Measurements from ENCODE around the gene CTSO. TPM values are rescaled to one million over a fixed set of nuclear protein-coding genes. Genes with fewer than 3 reads are reported as not detected.

Gene CTSO
- total and polyA plus RNA-seq, 2 experiments from 2014 or later, result 0.44 to 0.83 TPM

- TF ChIP-seq ETS1 (IDR thresholded peaks at IDR 0.05), result peak; percentile 53; the same call in 1 of the 2 replicates
- peak; percentile 55; the same call in 1 of the 2 replicates for TF ChIP-seq POLR2AphosphoS5 (IDR thresholded peaks at IDR 0.05; ENCODE audit: low read depth)
Observed at GRCh38 chr4:155953151-155954117, at the start of gene CTSO (continued).

DNA sequence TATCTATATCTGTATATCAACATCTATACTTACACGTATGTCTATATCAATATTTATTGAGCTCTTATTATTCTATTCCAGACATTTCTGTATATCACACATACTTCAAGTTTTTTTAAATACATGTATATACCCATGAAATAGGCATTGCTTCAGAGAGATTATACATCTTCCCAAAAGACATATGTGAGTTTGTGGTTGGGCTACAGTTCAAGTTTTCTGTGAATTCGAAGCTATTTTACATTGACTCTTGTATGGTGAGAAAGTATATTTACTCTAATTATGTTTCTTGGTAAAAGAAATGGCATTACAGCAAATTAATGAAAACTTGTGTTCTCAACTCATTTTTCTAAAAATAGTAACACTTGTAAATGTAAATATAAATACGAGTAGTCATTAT lies 46.8 kb upstream of the CTSO start:
- H3K36me3 ChIP-seq (ENCODE audit: insufficient read depth), result no peaks in the 10 kb centered on the region
- ATAC-seq, result no peak
- peaks cover 5% of the 10 kb centered on the region; the same call in 1 of the 2 replicates for H3K4me1 ChIP-seq (ENCODE audit: insufficient read depth)
- H3K4me1 Mint-ChIP-seq, result peaks cover 5% of the 10 kb centered on the region; the same call in 2 of the 3 replicates
- H2AFZ ChIP-seq, result no peak overlapping the region
- H3K27me3 Mint-ChIP-seq (ENCODE audit: insufficient read depth, low read depth, poor library complexity), result peaks cover 57% of the 10 kb centered on the region
- H3K27me3 ChIP-seq (ENCODE audit: insufficient read depth), result peaks cover 78% of the 10 kb centered on the region
- H3K4me2 ChIP-seq, result no peak overlapping the region
- no peaks in the 10 kb centered on the region for H3F3A ChIP-seq (replicated peaks; ENCODE audit: low read depth)
- H3K9me3 Mint-ChIP-seq, result peaks cover 9% of the 10 kb centered on the region; the same call in 2 of the 3 replicates
- no peaks in the 10 kb centered on the region; the same call in 2 of the 3 replicates for H3K36me3 Mint-ChIP-seq (ENCODE audit: low read depth)
- H3K27ac Mint-ChIP-seq, result no peak overlapping the region
- H3K79me2 ChIP-seq (replicated peaks; ENCODE audit: insufficient read depth), result no peaks in the 10 kb centered on the region
- no peak overlapping the region for H3K4me3 Mint-ChIP-seq
- H3K27ac ChIP-seq (ENCODE audit: low read depth), result no peak overlapping the region
- peaks cover 4% of the 10 kb centered on the region; the same call in 1 of the 2 replicates for H4K20me1 ChIP-seq (replicated peaks; ENCODE audit: insufficient read depth)
- TF ChIP-seq ZNF114 (CRISPR knock-in tag; IDR thresholded peaks at IDR 0.05) (no peak), JUNB (IDR thresholded peaks at IDR 0.05; ENCODE audit: unreplicated experiment) (no peak), NANOG (IDR thresholded peaks at IDR 0.05; ENCODE audit: borderline replicate concordance) (no peak), CREB1 (CRISPR knock-in tag; IDR thresholded peaks at IDR 0.05; ENCODE audit: low read depth) (no peak), POLR2AphosphoS5 (IDR thresholded peaks at IDR 0.05; ENCODE audit: low read depth) (no peak), STAT1 (IDR thresholded peaks at IDR 0.05; ENCODE audit: unreplicated experiment) (no peak), ZNF331 (CRISPR knock-in tag; IDR thresholded peaks at IDR 0.05; ENCODE audit: low read depth) (no peak), ETS1 (IDR thresholded peaks at IDR 0.05) (no peak)
- TF ChIP-seq, protein P1, sequence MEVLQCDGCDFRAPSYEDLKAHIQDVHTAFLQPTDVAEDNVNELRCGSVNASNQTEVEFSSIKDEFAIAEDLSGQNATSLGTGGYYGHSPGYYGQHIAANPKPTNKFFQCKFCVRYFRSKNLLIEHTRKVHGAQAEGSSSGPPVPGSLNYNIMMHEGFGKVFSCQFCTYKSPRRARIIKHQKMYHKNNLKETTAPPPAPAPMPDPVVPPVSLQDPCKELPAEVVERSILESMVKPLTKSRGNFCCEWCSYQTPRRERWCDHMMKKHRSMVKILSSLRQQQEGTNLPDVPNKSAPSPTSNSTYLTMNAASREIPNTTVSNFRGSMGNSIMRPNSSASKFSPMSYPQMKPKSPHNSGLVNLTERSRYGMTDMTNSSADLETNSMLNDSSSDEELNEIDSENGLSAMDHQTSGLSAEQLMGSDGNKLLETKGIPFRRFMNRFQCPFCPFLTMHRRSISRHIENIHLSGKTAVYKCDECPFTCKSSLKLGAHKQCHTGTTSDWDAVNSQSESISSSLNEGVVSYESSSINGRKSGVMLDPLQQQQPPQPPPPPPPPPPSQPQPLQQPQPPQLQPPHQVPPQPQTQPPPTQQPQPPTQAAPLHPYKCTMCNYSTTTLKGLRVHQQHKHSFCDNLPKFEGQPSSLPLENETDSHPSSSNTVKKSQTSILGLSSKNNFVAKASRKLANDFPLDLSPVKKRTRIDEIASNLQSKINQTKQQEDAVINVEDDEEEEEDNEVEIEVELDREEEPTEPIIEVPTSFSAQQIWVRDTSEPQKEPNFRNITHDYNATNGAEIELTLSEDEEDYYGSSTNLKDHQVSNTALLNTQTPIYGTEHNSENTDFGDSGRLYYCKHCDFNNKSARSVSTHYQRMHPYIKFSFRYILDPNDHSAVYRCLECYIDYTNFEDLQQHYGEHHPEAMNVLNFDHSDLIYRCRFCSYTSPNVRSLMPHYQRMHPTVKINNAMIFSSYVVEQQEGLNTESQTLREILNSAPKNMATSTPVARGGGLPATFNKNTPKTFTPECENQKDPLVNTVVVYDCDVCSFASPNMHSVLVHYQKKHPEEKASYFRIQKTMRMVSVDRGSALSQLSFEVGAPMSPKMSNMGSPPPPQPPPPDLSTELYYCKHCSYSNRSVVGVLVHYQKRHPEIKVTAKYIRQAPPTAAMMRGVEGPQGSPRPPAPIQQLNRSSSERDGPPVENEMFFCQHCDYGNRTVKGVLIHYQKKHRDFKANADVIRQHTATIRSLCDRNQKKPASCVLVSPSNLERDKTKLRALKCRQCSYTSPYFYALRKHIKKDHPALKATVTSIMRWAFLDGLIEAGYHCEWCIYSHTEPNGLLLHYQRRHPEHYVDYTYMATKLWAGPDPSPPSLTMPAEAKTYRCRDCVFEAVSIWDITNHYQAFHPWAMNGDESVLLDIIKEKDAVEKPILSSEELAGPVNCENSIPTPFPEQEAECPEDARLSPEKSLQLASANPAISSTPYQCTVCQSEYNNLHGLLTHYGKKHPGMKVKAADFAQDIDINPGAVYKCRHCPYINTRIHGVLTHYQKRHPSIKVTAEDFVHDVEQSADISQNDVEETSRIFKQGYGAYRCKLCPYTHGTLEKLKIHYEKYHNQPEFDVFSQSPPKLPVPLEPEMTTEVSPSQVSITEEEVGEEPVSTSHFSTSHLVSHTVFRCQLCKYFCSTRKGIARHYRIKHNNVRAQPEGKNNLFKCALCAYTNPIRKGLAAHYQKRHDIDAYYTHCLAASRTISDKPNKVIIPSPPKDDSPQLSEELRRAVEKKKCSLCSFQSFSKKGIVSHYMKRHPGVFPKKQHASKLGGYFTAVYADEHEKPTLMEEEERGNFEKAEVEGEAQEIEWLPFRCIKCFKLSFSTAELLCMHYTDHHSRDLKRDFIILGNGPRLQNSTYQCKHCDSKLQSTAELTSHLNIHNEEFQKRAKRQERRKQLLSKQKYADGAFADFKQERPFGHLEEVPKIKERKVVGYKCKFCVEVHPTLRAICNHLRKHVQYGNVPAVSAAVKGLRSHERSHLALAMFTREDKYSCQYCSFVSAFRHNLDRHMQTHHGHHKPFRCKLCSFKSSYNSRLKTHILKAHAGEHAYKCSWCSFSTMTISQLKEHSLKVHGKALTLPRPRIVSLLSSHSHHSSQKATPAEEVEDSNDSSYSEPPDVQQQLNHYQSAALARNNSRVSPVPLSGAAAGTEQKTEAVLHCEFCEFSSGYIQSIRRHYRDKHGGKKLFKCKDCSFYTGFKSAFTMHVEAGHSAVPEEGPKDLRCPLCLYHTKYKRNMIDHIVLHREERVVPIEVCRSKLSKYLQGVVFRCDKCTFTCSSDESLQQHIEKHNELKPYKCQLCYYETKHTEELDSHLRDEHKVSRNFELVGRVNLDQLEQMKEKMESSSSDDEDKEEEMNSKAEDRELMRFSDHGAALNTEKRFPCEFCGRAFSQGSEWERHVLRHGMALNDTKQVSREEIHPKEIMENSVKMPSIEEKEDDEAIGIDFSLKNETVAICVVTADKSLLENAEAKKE (CRISPR knock-in tag; IDR thresholded peaks at IDR 0.05), result no peak
- TF ChIP-seq, protein P2, sequence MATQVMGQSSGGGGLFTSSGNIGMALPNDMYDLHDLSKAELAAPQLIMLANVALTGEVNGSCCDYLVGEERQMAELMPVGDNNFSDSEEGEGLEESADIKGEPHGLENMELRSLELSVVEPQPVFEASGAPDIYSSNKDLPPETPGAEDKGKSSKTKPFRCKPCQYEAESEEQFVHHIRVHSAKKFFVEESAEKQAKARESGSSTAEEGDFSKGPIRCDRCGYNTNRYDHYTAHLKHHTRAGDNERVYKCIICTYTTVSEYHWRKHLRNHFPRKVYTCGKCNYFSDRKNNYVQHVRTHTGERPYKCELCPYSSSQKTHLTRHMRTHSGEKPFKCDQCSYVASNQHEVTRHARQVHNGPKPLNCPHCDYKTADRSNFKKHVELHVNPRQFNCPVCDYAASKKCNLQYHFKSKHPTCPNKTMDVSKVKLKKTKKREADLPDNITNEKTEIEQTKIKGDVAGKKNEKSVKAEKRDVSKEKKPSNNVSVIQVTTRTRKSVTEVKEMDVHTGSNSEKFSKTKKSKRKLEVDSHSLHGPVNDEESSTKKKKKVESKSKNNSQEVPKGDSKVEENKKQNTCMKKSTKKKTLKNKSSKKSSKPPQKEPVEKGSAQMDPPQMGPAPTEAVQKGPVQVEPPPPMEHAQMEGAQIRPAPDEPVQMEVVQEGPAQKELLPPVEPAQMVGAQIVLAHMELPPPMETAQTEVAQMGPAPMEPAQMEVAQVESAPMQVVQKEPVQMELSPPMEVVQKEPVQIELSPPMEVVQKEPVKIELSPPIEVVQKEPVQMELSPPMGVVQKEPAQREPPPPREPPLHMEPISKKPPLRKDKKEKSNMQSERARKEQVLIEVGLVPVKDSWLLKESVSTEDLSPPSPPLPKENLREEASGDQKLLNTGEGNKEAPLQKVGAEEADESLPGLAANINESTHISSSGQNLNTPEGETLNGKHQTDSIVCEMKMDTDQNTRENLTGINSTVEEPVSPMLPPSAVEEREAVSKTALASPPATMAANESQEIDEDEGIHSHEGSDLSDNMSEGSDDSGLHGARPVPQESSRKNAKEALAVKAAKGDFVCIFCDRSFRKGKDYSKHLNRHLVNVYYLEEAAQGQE (IDR thresholded peaks at IDR 0.05; ENCODE audit: unreplicated experiment), result no peak
- no peak overlapping the region for H3K4me3 ChIP-seq
- no peak for DNase-seq (ENCODE audit: low spot score)
- H3K9me2 ChIP-seq (ENCODE audit: insufficient read depth), result no peaks in the 10 kb centered on the region

Data from GM23338 (cell line).